ENCODE data around the gene ZBTB37.
"Not testable (repeated sequence)": the region's sequence is repeated elsewhere in the genome, so short reads cannot be mapped to it uniquely, and the experiment has no call there.

Gene ZBTB37

DNA sequence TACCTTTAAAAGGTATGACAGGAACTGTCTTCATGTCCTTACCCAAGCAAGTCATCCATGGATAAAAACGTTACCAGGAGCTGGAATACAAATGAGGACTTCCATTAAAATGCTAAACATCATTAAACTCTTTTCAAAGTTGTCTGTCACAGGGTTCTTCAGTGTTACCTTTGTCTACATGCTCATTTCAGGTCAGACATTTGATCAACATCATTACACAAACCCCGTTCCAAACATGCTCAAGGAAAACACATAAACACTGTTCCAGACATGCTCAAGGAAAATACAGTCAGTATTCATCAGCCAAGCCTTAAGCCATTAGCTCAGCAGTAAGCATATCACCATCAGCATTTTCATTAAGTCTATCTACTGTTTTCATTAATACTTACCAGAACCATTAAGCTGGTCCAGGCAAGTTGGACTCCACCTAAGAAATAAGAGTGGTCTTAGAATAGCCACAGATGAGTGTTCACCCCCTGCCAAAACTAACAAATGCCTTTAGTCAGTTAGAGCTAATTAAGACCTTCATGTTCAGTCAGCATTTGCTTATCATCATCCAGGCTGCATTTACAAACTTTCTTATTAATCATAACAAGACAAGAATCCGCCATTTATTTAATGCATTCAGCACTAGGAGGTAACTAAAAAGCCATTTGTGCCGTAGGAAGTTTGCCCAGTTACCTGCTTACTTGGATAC, 2.6 kb upstream of the ZBTB37 start:
- no peak for DNase-seq

DNA sequence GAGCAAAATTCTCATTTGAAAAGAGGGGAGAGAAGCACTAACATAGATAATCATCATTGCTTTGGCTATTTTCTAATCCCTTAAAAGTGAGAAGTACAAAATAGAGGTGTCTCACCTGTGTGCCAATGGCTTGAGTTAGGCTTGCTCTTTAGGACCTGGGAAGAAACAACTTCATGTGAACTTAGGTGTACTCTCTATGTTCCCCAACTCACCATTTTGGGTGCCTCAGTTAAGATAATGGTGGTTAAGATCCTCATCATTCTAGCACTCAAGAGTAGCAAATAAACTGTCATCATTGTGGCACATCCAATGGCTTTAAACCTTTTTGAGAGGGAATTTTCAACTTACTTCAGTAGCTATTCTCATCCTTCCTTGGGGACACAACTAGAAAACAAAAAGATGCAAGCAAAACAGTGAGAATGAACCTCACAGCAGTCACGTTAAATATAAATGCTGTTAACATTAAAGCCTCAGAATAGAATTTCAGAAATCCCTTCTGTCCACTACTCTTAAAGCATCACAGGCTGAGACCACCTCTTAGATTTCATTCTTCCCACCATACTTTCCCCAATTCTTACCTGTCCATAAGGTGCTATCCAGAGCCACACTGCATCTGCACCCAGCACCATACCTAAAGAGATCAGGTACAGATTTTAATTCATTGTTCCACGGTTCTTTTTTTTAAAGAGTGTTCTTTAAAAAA, 1.6 kb upstream of the ZBTB37 start:
- no peak for DNase-seq

DNA sequence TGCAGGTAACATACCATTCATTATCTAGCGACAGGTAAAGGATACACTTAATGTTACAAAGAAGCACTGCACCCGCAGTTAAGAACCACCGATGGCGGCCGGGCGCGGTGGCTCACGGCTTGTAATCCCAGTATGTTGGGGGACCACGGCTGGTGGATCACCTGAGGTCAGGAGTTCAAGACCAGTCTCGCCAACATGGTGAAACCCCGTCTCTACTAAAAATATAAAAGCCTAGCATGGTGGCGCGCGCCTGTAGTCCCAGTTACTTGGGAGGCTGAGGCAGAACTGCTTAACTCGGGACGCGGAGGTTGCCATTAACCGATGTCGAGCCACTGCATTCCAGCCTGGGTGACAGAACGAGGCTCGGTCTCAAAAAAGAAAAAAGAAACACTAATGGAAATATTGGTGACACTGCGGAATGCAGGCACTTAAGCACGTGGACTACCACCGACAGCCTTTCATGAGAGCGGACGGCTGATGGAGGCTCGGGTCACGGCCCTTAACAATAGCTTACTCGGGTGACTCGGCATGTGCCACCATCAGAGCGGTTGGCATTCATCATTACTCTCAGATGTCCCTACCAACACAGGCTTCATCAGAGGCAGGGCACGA, 933 bp upstream of the ZBTB37 start:
- DNase-seq, result peak; percentile 71

DNA sequence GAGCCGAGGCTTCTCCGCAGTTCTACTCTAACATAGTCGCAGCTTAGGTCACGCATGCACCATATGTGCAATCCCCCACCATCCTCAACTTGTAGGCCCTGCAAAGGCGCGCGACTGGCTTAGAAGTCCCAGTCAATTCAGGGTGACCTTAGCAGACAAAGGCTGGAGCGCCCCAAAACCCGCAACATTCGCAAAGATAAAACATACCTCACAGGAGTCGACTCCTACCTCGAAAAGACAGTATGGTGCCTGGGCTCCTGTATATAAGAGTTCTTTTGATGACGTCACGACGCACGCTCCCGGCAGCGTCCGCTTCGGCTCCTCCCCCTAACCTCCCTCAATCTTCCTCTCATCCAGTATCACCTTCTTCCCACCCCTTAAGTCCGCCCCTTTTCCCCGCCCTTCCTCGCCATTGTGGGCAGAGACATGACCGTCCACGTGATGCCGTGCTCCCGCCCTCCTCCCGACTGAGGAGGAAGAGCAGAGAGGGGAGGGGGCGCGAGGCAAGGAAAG, 371 bp upstream of the ZBTB37 start, which contains the start of gene GAS5:
TSS of gene GAS5 (minus strand) at position 237 of the 513 bp plus-strand sequence.
- peak; percentile 100 for DNase-seq

DNA sequence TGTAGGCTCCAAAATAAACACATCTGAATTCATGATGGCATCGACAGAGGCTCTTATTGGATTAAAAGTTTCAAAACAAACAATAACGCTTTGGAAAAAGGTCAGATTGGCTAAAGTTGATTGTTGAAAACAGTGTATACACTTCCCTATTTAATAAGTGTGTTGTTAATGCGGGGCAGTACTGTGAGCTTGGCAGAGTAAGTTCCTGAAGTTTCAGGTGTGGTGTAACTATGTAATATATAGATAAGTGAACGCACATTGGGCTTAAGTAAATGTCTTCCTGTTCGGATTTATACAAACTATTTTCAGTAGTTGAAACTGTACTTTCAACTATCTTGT, 810 bp downstream of the ZBTB37 start:
- no peak for DNase-seq

DNA sequence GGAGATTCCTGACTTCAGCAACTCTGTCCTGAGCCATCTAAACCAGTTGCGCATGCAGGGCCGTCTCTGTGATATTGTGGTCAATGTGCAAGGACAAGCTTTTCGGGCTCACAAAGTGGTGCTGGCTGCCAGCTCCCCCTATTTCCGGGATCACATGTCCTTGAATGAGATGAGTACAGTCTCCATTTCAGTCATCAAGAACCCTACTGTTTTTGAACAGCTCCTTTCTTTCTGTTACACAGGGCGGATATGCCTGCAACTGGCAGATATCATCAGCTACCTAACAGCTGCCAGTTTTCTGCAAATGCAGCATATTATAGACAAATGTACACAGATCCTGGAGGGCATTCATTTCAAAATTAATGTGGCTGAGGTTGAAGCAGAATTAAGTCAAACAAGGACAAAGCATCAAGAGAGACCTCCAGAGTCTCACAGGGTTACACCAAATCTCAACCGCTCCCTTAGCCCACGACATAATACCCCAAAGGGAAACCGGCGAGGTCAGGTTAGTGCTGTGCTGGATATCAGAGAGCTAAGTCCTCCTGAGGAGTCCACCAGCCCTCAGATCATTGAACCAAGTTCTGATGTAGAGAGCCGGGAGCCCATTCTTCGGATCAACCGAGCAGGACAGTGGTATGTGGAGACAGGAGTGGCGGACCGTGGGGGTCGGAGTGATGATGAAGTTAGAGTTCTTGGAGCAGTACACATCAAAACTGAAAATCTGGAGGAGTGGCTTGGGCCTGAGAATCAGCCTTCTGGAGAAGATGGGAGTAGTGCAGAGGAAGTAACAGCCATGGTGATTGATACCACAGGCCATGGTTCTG, 2.3 kb downstream of the ZBTB37 start:
- DNase-seq, result no peak

DNA sequence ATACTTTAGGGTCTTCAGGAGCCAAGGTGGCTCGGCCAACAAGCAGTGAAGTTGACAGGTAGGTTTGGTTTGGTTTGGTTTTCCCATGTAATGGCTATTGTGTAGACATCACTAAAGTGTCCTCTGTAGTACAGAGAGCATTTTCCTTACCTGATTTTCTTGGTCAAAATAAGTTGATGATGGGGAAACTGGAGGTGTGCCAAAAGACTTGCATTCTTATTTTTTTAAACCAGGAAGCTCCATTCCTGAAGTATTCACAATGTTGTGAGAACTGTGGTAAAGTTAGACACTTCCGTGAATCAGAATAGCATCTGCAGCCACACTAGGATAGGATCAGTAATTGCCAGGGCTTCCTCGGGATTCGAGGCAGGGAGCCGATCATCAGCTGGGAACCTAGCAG, 2.9 kb downstream of the ZBTB37 start:
- DNase-seq, result no peak

DNA sequence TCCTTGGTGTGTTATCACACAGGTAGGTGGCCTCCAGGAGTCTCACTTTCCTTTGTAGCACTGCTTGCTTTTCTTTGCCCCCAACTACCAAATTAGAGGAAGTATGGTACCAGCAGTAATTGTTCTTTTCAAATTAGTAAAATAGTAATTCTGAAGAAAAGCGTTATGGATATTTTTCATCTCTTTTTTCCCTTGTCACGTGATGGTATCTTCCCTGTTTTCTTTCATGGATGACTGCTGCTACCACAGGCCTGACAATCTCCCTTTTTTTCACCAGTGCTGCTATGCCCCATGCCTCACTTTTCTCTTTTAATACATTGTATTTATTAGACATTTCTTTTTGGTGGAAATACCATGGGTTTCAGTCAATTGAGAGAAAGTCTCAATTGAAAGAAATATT, 3.3 kb downstream of the ZBTB37 start:
- DNase-seq, result no peak

DNA sequence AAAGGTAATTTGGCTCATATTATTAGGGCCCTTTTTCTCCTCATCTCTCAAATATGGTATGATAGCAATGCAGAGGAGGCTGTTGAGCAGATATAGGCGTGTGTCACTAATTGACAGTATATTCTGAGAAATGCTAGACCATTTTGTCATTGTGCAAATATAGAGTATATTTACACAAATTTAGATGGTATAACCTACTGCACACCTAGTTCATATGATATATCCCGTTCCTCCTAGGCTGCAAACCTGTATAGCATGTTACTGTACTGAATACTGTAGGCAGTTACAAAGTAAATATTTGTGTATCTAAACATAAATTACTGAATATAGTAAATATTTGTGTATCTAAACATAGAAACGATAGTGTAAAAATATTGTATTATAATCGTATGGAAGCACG, 8.6 kb downstream of the ZBTB37 start:
- no peak for DNase-seq

DNA sequence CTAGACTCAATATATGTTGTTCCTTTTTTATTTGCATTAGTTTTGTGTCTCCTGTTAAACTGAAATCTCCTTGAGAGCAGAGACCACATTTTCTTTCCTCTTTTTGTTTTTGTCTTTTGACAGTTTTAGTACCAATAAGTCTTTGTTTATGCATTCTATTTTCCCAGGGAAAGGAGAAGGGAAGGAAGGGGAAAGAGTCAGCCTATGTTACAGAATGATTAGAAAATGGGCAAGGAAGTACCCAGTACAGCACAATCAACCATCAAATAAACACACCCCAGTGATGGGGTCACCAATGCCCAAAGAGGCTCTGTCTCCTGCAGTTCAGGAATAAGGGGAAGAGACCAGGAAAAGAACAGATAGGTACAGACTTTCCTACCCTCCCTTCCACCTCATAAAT, 10.1 kb downstream of the ZBTB37 start:
- no peak for DNase-seq

DNA sequence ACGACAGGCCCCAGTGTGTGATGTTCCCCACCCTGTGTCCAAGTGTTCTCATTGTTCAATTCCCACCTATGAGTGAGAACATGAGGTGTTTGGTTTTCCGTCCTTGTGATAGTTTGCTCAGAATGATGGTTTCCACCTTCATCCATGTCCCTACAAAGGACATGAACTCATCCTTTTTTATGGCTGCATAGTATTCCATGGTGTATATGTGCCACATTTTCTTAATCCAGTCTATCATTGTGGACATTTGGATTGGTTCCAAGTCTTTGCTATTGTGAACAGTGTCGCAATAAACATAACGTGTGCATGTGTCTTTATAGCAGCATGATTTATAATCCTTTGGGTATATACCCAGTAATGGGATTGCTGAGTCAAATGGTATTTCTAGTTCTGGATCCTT, 12.9 kb downstream of the ZBTB37 start:
- DNase-seq, result not testable (repeated sequence)

DNA sequence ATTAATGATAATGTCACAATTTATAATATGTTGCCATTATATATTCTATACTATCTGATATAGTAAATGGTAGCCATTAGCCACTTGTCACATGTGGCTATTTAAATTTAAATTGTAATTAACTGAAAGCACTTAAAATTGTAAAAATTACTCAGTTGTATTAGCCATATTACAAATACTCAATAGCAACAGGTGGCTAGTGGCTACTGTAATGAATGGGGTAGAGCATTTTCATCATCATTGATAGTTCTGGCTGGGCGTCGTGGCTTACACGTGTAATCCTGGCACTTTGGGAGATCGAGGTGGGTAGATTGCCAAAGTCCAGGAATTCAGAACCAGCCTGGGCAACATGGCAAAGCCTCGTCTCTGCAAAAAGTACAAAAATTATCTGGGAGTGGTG, 16.5 kb downstream of the ZBTB37 start:
- no peak for DNase-seq

DNA sequence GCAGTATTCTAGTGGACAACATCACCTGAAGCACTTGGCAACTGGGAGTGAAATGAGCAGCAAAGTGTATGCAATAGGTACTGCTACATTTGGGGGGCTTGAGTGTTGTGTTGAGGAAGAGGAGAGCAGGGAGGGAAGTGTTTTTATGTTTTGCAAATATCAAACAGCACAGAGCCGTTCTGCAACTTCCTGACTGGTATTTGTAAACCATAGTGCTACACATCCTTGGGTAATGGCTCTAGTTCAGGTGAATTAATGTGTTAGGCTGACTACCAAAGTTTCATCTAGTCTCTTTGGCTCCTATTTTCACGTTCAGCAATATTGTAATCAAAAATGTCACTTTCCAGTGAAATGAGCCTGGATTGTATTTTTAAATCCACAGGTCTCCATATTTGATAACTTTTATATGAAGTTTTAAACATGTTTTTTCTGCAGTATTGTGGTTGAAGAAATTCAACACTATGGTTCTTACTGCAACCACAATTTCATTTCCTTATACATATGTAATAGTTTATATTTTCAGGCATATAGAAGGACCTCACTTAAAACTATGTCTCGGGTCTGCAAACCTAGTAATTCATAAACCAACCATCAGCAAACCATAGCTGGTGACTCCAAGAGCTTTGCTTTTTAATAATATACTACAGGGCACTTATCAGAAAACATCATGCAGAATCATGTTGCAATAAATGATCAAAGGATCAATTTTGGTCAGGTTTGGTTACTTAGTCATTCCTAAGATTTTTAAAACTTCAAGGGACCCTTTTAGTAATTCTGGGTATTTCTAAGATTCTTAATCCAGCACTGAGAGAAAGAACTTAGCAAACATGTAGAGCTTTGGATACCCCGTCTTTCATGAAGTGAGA, 18.8 kb downstream of the ZBTB37 start:
- no peak for DNase-seq

DNA sequence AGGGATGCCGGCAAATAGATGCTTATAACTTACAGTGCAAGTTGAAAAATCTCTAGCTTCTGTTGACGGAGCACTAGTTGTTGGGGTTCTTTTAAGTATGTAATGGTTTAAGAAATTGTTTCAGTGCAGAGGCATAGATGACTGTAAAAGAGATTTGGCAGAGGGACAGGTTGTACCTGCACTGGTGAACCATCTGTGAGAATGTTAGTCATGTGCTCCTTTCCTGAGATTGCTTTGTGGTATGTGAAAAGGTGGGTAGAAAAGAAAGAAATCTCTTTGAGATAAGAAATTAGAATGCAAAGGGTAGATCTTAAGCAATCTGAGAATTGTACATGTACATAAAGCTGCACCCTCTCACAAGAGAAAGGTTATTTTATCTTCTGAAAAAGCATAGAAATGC, 19.4 kb downstream of the ZBTB37 start:
- no peak for DNase-seq

DNA sequence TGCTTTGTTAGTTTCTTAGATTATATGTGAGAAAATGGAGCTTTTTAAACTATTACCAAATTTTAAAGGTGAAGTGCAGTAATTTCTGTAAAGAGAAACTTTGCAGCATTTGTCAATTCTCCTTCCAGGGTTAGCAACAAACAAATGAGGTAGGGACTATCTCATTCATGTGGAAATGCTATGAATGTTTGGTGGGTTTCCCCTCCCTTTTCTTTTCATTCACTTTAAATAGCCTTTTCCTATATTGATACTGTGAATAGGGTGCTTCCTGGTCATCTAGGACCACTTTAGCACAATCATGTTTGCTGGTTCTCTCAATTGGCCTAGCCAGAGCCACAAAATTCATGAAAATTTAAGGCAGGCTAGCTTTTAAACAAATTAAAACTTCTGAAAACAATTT, 20.6 kb downstream of the ZBTB37 start:
- no peak for DNase-seq

DNA sequence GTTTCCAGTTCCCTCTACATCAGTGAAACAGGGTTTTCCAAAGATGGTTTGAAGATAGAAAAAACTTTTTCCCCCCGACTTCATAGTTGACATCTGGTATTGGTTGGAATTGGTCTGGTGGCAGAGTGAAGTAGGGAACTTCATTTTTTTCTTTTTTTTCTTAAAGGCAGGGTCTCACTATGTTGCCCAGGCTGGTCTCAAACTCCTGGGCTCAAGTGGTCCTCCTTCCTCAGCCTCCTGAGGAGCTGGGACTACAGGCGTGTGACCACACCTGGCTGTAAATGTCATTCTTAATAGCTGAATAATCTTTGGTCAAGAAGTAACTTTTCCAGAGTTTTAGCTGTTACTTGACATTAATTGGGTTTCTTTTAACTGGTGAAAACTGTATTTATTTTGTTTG, 21.7 kb downstream of the ZBTB37 start:
- no peak for DNase-seq

DNA sequence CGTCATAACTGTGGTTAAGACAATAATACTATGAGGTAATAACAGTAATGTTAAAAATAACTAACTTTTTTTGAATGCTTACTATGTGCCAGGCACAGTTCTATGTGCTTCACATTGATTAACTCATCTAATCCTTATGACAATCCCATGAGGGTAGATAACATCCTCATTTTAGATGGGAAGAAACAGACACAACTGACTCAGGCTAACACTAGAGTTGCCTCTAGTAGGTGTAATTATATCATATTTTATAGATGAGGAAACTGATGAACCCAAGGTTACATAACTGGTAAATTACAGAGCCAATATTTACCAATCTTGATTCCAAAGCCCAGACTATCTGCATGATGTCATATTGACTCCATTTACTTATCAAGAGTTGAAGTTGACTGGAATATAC, 25.4 kb downstream of the ZBTB37 start:
- DNase-seq, result no peak

DNA sequence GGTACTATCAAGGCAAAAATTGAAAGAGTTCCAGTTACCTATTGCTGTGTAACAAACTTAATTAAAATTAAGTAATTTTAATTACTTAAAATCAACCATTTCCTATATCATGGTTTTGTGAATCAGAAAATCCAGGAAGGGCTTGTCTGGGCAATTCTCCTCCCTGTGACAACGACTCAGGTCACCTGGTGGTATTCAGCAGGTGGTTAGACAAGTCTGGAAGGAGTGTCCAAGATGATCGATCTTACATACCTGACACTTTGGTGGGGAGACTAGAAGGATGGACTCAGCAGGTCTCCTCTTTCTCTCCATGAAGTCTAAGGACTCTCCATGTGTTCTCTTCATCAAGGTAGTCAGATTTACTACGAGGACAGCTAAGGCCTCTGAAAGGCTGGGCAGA, 26.0 kb downstream of the ZBTB37 start:
- no peak for DNase-seq

DNA sequence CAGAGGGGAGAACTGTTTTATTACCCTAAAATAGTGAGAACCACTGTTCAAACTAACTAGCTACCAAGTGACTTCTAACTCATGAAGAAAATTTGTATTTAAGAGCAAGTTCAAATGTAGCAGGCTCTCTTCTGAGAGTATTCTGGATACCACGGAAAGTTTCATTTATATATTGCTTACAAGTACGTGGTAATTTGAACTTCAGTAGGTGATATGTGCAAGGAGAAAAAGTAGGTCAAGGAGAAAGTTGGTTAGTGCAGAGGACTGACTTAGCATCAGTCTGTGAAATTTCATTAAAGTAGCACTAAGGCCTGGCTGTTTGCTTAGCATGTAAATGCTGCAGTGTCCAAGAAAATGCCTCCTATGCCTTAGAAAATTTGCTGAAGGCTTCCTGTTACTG, 32.2 kb downstream of the ZBTB37 start:
- DNase-seq, result no peak

DNA sequence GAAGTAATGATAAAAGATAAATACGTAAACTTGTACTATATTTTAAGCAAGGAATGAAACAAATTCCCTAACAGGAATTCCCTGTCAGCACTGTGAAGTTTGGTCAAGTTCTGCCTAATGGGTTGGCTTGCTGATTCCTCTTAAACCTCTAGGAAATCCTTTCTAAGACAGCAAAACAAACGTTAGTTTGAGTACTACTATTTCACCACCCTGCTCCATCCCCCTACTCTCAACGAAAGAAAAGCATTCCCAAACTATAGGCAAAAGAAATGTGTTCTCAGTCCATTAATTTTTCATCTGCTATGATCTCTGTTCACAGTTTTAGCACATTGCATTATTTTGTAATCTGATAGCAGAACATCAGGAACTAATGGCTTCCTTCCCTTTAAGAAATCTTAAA, 32.8 kb downstream of the ZBTB37 start:
- DNase-seq, result no peak

DNA sequence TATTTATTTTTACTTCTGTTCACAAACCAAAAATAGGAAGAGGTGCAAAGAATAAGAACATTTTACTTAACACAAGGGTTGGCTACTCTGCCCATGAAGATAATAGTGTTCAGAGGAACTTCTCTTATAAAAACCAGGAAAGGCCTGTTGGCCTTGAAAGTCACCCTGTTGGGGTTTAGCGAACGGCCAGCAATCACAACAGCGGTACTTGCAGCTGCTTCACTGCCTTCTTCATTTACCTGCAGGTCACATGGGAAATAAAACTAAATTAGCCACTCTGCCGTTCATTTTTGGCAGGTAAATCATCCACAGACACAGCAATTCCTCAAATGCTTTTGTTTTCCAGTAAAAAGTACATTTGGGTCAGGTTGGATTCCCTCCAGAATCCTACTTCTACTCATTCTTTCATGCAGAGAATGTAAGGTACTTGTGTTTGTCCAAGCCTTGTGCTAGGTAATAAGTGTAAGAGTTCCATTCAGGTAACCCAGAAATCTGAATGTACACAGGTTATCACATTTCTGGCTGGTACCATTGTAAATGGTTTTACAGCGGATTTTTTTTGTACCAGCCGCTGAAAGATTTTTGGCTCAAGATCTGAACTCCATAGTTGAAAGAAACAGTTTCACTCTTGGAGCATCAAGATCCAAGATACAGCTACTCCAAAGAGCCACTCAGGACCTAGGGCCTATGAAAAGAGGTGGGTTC, 35.8 kb downstream of the ZBTB37 start:
- peak; percentile 78 for DNase-seq

DNA sequence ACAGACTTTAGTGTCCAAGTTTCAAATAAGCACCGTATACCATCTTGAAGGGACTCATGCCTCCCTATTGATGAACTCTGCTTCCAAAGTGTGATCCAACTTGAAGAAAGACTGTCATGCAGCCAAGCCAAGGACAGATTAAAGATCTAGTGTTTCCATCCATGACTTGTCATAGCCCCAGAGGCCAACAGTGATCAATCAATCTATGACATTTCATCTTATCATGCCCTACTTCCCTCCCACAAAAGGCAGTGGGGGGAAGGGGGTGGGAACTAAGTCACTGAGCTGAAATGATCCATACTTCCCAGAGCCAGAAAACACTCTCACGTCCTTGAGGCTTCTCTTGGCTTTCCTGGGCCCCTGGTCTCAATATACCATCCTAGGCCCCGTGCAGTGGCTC, 44.9 kb downstream of the ZBTB37 start:
- no peak for DNase-seq

All from DMS79 (cell line).